HG02678 (cell line): ENCODE measurements around the gene DNAH6.
"Not testable (repeated sequence)": the region's sequence is repeated elsewhere in the genome, so short reads cannot be mapped to it uniquely, and the experiment has no call there.

Experiments used
- ATAC-seq: cut with Tn5 transposase; IDR thresholded peaks from one replicate; pipeline ENCODE4 v1.9.1; 2021; ENCODE audit warnings: mild to moderate bottlenecking, moderate library complexity; ENCODE audit not compliant: unreplicated experiment

Gene DNAH6, protein sequence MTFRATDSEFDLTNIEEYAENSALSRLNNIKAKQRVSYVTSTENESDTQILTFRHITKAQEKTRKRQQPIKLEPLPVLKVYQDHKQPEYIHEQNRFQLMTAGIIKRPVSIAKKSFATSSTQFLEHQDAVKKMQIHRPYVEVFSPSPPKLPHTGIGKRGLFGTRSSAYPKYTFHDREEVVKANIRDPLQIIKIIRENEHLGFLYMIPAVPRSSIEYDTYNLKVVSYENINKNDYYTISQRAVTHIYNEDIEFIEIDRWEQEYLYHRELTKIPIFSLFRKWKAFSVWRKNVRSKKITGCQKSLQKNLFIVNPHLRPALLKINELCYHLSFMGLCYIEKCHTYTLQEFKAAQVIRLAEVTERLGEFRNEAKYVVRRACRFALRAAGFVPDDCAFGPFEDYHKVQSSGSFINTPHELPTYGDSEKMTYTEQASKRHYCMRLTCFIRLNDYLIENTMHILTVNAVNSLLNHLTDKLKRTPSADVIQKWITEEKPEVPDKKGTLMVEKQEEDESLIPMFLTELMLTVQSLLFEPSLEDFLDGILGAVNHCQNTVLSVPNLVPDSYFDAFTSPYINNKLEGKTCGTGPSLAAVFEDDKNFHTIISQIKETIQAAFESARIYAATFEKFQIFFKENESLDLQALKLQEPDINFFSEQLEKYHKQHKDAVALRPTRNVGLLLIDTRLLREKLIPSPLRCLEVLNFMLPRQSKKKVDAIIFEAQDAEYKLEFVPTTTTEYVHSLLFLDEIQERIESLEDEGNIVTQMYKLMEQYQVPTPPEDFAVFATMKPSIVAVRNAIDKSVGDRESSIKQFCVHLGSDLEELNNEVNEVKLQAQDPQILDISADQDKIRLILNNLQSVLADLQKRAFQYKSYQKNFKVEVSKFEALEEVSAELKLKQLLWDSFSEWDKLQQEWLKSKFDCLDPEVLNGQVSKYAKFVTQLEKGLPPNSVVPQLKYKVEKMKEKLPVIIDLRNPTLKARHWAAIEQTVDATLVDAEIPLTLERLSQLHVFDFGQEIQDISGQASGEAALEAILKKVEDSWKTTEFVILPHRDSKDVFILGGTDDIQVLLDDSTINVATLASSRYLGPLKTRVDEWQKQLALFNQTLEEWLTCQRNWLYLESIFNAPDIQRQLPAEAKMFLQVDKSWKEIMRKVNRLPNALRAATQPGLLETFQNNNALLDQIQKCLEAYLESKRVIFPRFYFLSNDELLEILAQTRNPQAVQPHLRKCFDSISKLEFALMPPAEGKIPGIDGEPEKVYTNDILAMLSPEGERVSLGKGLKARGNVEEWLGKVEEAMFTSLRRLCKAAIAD (N-terminal part only)

DNA sequence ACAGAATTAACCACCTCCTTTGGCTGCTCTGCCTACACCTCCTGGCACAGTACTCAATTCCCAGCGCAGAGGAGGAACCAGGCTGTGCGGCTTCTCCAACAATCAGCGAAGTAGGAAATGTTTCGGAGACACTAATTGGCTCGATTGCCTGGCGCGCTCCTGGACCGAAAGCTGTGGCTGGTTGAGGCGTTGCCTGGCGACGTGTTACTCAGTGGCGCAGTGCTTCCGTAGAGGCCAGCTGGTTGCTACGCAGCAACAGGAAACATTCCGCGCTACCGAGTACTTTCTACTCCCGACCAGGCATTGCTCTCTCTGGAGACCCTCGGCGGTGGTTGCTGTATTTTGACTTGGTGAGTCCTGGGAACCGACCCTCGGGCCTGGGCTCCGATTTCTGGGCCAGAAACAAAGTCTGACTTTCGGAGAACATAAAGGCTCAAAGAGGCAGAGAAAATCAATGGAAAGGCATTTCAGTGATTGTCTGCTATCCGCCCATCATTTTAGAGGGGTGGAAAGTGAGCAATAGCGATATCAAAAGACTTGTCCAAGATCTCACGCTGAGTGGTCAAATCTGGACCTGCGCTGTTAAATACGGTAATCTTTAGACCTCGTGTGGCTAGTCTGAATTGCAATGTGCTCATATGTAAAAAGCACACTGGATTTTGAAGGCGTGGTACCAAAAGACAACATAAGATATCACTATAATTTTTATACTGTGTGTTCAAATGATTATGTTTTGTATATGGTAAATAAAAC is at the start of gene DNAH6:
Gene DNAH6, plus strand, starts transcription at position 265 of the 753 bp plus-strand sequence. CDS start 1,329 bp downstream, outside the sequence.
- ATAC-seq, result peak; percentile 99

DNA sequence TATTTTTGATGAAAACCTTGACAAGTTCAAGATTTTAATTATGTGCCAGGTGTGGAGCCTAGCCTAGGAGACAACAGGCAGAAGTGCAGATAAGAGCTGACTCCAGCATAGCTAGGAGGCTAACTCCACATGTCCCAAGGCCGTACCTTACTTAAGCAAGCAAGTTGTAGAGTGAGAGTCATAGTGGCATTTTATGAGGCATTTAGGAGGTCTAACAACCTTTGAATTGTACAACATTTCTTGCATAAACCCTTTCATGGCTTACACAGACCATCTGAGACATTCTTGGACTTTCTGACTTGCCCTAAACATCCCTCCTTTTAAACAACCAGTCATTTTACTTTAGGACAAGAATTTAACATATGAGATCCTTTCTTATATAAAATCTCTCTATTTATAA is 48.9 kb upstream of the DNAH6 start:
- no peak for ATAC-seq

DNA sequence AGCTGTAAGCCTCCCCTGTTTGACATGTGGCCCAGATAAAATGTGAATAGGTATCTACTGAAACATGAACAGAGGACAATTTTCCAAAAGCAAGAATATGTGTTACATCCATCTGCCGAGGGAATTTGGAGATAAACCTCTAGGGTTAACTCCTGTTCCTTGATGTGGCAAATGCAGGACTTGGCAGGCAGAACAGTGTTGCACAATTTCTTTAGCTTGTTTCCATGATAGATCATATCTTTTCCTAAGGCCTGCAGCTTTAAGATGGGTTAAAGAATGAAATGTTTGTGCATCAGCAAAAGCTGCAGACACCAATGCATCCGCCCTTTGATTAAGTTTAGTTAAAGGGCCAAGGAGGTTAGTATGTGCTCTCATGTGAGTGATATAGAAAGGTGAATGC is 43.9 kb upstream of the DNAH6 start:
- not testable (repeated sequence) for ATAC-seq

DNA sequence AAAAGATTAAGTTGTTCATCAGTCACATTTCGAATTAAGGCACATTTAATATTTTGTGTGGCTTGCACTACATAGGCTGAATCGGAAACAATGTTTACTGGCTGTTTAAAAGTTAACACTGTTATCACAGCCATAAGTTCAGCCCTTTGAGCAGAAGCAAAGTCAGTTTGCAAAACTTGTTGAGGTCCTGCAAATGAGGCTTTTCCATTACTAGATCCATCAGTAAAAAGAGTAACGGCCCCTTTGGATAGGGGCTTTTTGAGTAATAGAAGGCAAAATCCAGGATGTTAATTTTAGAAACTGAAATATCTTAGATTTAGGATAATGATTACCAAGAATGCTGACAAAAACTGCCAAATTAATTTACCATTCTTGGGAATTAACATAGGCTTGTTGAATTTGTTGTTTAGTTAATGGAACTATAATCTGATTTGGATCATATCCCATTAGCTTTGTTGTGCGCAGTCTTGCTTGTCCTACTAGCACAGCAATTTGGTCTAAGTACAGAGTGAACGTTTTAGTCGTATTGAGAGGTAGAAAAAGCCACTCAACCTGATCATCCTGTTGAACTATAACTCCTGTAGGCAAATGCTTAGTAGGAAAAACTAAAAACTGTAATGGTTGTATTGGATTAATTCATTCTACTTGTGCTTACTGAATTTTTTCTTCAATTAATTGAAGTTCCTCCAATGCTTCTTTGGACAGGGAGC is 43.3 kb upstream of the DNAH6 start:
- no peak for ATAC-seq

DNA sequence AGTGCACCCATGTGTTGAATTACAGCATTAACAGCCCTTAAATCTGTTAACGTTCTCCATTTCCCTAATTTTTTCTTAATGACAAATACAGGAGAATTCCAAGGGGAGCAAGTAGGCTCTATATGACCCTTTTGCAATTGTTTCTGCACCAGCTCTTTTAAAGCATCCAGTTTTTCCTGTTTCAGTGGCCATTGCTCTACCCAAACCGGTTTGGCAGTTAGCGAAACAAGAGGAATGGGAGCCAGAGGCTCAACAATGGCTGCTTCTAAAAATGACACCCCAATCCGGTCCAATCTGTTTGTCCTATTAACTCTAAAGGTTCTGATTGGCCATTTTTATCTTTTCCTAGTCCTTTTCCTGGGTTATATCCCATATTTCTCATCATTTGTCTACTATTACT is 42.1 kb upstream of the DNAH6 start:
- ATAC-seq, result no peak

DNA sequence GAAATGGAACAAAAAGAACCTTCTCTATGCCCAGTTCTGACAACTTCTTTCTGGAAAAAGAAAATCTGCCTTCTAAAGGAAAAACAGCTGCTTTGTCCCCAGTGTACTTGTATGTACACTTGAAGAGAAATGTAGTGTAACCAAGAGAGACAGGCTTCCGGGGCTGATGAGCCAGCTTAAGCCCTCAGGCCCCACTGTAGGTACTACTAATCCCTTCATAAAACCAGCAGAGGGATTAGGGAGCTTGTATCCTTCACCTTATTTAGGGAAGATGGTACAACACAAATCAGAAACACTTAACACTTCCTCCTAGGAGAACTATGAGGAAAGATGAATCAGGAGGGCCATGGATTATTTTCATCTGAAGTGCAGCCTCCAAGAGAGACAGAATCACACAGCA is 38.4 kb upstream of the DNAH6 start:
- ATAC-seq, result no peak

DNA sequence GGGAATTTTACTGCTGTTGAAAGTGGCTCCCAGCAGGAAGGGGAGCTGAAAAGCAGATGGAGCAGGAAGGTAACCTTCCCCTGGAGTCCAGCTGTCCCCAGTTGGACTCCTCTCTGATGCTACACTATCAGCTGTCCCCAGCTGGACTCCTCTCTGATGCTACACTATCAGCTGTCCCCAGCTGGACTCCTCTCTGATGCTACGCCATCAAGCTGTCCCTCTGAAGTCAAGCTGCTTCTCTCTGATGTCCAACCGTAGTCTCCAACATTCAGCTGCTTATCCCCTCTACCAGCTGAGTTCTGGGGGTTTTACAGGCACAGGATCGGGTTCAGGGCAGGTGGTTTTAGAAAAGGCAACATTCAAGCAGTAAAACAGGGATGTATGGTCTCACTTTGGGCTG is 37.4 kb upstream of the DNAH6 start:
- ATAC-seq, result no peak

DNA sequence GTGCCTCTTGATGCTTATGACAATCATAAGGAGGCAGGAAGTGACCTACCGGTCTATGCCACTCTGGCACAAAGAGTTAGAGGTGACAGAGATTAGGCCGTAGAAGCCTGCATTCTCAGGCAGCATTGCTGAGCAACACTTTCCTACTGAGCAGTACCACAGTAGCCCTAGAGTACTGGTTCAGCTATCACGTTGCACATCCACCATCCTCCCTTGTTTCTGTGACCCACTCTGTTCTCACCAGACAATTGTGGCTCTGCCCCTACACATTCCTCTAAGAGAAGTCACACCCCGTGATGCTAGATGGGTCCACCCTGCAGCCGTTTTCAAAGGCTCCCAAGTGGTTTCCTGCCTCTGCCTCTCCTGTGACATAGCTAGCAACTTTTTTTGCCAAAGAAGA is 34.6 kb upstream of the DNAH6 start:
- ATAC-seq, result no peak

DNA sequence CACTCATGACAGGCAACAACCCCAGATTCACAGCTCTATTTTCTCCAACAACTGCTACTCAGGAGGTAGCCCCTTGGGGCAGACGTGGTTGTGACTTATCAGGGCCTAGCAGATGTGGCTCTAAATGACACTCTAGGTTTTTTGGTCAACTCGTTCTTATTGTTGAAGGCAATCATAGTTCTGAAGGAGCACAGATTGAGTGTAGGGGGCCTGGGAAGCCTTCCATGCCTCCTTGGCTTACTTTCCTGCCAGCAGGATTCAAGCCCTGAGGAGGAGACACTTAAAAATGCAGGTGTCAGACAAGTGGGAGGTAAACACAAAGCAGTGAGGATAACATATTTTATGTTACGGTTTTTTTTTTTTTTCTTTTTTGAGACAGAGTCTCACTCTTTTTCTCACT is 33.7 kb upstream of the DNAH6 start:
- no peak for ATAC-seq

DNA sequence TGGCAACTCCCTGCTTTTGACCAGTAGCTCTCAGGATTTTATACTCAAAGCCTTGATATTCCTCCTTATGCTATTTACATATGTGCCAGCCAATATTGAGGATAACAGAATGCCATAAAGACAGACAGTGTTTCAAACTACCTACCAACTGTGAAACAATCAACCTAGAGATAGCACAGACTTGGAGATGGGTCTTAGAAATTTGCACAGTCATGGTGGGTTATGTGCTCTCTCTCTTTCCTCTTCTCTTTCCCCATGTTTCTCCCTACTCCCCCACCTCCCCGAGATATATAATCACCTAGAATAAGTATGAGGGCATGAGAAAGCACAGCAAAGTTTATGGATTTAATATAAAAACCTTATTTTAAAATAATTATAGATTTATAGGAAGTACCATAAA is 33.0 kb upstream of the DNAH6 start:
- no peak for ATAC-seq

DNA sequence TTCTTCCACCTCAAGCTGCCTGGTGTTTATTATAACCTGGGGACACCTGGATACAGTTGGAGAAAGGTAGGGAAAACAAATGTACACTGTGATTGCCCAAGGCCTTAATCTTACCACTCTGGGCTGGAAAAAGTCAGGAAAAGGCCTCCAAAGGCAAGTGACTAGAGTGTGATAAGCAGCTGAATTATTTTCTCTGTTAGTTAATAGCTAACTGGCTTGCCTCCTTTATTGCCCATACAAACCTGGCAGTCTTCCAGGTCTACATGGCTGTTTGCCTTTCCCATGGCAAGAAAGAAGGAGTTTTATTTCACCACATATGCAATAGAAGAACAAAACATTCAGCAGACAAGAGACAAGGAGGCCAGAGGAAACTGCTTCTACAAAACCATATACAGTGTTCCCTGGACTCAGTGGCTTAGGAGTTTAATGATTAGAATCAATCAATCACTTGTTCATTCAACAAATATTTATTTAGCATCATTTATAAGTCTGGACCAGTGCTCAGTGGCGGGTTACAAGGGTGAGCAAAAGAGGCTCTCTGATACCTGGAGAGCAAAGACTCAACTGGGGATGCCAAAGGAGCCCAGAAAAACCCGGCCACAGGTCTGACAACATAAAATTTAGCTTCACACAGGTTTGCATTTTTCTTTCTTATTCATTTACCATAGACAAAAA is 29.7 kb upstream of the DNAH6 start:
- no peak for ATAC-seq

DNA sequence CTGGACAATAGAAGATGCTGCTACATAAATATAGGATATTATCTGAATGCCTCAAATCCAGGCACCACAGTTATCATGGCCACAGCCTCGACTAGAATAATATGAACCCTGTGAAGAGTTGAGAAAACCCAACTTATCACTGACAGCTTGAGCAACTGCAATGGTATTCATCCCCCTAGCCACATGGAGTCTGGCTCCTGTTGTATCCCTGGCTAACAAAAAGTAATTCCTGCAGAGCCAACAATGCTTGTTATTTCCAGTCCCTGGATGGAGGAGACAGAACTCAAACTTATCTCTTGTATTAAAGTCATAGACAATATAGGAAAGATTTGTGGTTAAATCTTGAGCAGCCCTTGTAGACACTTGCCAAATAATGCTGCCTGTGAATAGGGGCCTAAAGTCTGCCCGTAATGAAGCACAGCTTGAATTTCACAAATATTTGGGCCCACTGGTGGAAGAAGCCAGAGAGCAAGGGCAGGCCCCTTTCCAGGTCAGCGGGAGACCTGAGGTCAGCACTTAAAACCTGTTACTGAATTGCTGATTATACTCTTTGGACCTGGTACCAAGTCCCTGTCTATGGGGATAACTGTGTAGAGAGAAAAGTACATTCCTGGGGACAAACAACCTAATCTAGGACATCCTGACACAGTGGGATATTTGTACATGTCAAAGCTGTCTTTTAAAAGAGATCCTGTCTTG is 28.9 kb upstream of the DNAH6 start:
- no peak for ATAC-seq

DNA sequence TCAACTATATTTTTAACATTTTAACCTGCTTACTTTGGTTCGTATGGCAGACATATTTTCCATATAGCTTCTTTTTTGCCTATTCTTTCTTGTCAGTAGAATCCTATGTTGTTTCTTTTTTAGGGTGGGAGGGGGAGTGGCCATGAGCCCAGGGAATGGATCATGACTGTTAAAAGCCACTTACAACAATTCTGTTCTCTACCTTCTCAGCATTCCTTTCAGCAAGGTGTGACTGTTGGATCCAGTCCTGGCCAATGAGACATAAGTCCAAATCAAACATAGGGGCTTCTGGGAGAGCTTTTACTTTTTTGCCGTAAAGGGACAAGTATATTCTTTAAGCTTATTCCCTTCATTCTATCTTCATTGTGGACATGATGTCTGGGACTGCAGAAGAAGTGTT is 25.0 kb upstream of the DNAH6 start:
- ATAC-seq, result no peak

DNA sequence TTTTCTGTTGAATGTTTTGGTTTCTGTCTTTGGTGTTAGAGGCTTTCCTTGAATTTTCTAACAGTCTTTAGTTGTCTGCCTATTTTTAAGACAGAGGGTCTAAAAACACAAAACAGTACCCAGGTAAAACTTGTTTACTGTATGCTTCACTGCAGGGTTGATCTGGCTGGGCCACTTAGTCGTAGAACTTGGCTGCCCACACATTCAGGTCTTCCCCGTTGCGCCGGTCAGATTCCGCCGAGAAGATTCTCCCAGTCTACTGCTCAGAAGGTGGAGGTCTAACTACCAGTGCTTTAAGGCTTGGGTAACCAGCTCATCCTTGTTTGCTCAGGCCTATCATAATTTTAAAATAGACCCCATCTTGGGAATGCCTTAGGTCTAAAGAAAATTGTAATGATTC is 24.6 kb upstream of the DNAH6 start:
- ATAC-seq, result no peak

DNA sequence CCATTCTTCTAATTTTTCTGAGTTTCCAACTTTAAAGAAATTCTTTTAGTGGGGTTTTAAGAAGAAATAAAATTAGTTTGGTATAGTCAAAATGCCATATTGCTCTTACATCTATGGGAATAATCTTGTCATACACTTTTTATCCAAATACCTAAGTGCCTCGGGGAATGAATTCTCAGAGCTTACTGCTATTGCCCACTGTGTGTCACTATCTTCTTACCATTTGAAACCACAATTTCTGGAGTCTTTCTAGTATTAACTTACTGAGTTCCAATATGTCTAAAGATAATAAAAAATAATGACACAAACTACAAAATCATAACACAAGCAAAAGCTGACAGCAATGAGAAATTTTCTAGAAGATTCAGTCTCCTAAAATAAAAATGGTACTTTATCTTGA is 23.7 kb upstream of the DNAH6 start:
- ATAC-seq, result no peak

DNA sequence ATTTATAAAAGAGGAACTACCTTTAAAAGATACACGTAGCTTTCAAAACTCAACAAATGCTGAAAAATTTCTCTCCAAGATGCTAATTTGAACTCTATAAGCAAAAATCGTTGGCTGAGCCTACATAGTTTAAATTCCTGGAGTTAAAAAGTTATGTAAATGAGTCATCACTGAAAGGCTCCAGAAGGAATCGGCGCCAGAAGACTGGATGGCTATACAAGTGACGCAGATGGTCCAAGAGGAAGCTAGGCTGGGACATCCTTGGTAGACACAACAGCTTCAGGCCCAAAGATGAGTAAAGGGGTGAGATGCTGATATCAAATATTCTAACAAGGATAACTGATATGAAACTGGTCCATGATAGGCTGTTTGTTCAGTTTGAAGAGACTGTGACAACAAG is 22.8 kb upstream of the DNAH6 start:
- no peak for ATAC-seq

DNA sequence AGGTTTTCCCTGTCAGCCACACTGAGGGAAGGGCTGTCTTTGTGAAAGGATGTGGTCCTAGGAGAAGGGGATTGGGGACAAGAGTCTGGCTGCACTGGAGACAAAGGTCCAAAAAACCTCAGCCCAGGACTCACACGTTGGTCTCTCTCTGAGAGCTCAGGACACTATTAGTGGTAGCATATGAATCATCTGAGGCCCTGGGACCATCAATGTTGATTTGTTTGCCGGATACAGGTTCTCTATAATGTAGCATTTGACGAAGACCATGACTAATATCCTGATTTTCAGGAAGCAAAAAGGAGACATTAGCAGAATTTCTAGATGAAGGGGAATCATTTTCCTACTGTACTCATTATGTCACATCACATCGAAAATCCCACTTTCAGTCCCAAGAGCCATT is 22.2 kb upstream of the DNAH6 start:
- no peak for ATAC-seq

DNA sequence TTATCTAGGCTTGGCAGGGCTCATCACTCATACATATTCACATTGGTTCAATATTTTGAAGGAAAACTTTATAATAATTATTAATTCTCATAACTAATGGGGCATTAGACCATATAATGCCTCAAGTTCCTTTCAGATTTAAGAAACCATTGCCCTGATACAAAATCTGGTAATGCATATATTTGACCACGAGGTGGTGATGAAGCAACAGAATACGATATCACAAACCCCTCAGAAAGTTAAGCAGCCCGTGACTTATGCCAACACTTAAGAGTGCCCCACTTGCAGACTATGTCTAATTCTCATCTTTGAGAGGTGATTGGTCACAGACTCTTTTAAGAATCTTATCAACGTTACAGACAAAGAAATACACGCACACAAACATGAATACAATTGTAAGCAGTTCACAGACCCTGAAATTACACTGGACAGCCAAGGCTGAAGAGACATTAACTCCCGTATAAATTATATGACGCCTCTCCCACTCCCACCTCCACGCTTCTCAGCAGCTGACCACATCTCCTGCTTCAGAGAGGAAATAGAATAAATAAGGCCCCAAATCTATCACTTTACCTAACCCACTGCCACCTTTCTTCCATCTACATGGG is 20.7 kb upstream of the DNAH6 start:
- ATAC-seq, result peak; percentile 74
